Type B pancreatic cell (in vitro differentiated cells): ENCODE results near the gene GTF2F2. TPM values are rescaled to one million over a fixed set of nuclear protein-coding genes. Genes with fewer than 3 reads are reported as not detected.
A peak's percentile ranks its signal among the peaks of the same experiment; 100 is the strongest.

ENCODE experiments used
- DNase-seq: peaks from one replicate; pipeline ENCODE4 v3.0.0; 2021; ENCODE audit warnings: mixed read lengths; ENCODE audit not compliant: unreplicated experiment; ENCODE audit errors: extremely low spot score
- H3K27ac Mint-ChIP-seq: 2 replicates; pipeline ENCODE4 v1.8.0; 2021; ENCODE audit warnings: mild to moderate bottlenecking, mixed read lengths
- H3K27me3 Mint-ChIP-seq: 2 replicates; pipeline ENCODE4 v1.8.0; 2021; ENCODE audit warnings: mixed read lengths
- H3K36me3 Mint-ChIP-seq: 2 replicates; pipeline ENCODE4 v1.8.0; 2021; ENCODE audit warnings: mixed read lengths
- H3K4me1 Mint-ChIP-seq: one replicate; pipeline ENCODE4 v1.8.0; 2021; ENCODE audit warnings: mixed read lengths; ENCODE audit not compliant: unreplicated experiment
- H3K4me3 Mint-ChIP-seq: 2 replicates; pipeline ENCODE4 v1.8.0; 2021; ENCODE audit warnings: mild to moderate bottlenecking, mixed read lengths
- H3K9me3 Mint-ChIP-seq: 2 replicates; pipeline ENCODE4 v1.8.0; 2021; ENCODE audit warnings: mixed read lengths
- CTCF ChIP-seq: fragments of 200-600 bp; sonication (generic); conservative IDR thresholded peaks from 2 replicates; pipeline ENCODE4 v1.5.0; 2021; ENCODE audit warnings: antibody characterized with exemption, mild to moderate bottlenecking
- total RNA-seq: library from RNA; stranded (reverse); gene quantifications from 2 replicates; pipeline ENCODE4 v1.2.1, GENCODE V29; 2021; ENCODE audit warnings: low replicate concordance

Gene GTF2F2
- total RNA-seq, 1 donor from 2014 or later = 21.8 TPM

- no peak overlapping the region for H3K27ac Mint-ChIP-seq
- peaks cover 5% of the 10 kb centered on the region for H3K36me3 Mint-ChIP-seq
- H3K9me3 Mint-ChIP-seq = no peaks in the 10 kb centered on the region
- TF ChIP-seq CTCF = no peak
- H3K4me3 Mint-ChIP-seq = no peak overlapping the region
- no peaks in the 10 kb centered on the region for H3K27me3 Mint-ChIP-seq
- peaks cover 5% of the 10 kb centered on the region for H3K4me1 Mint-ChIP-seq
- no peak for DNase-seq
Observed at GRCh38 chr13:45249662-45250061, 129.4 kb downstream of the GTF2F2 start.

GRCh38 chr13:45254396-45254795 is 134.1 kb downstream of the GTF2F2 start:
- no peak for DNase-seq
- H3K9me3 Mint-ChIP-seq = no peaks in the 10 kb centered on the region
- peaks cover 5% of the 10 kb centered on the region for H3K36me3 Mint-ChIP-seq
- H3K27ac Mint-ChIP-seq = no peak overlapping the region
- H3K4me3 Mint-ChIP-seq = no peak overlapping the region
- H3K27me3 Mint-ChIP-seq = no peaks in the 10 kb centered on the region
- no peak for TF ChIP-seq CTCF
- peaks cover 12% of the 10 kb centered on the region for H3K4me1 Mint-ChIP-seq

- H3K27ac Mint-ChIP-seq = peak overlapping the region; percentile 8
- no peak for TF ChIP-seq CTCF
- DNase-seq = no peak
- peaks cover 8% of the 10 kb centered on the region for H3K4me1 Mint-ChIP-seq
- H3K27me3 Mint-ChIP-seq = no peaks in the 10 kb centered on the region
- H3K36me3 Mint-ChIP-seq = peaks cover 5% of the 10 kb centered on the region
- no peaks in the 10 kb centered on the region for H3K9me3 Mint-ChIP-seq
- no peak overlapping the region for H3K4me3 Mint-ChIP-seq
Observed at GRCh38 chr13:45255247-45255987, 135.1 kb downstream of the GTF2F2 start.

GRCh38 chr13:45256254-45256653 is 135.9 kb downstream of the GTF2F2 start:
- no peaks in the 10 kb centered on the region for H3K9me3 Mint-ChIP-seq
- TF ChIP-seq CTCF = no peak
- peaks cover 8% of the 10 kb centered on the region for H3K4me1 Mint-ChIP-seq
- H3K27me3 Mint-ChIP-seq = no peaks in the 10 kb centered on the region
- no peak for DNase-seq
- H3K4me3 Mint-ChIP-seq = no peak overlapping the region
- H3K27ac Mint-ChIP-seq = no peak overlapping the region
- H3K36me3 Mint-ChIP-seq = peaks cover 5% of the 10 kb centered on the region

- H3K36me3 Mint-ChIP-seq = peaks cover 5% of the 10 kb centered on the region
- TF ChIP-seq CTCF = no peak
- H3K9me3 Mint-ChIP-seq = no peaks in the 10 kb centered on the region
- H3K27me3 Mint-ChIP-seq = no peaks in the 10 kb centered on the region
- DNase-seq = no peak
- no peak overlapping the region for H3K27ac Mint-ChIP-seq
- H3K4me3 Mint-ChIP-seq = no peak overlapping the region
- peaks cover 8% of the 10 kb centered on the region for H3K4me1 Mint-ChIP-seq
Observed at GRCh38 chr13:45257638-45258333, 137.5 kb downstream of the GTF2F2 start.
